Sigmoid colon (tissue), 4 donors: ENCODE measurements around the gene EHMT2.

Experiments used
- CTCF ChIP-seq, 4 experiments: fragments of 450-650 bp in 3 of 4; fragments of 200-600 bp in 1 of 4; IDR thresholded peaks; one replicate each; pipeline ENCODE4 v1.5.1; 2016 to 2019; ENCODE audit warnings: antibody characterized with exemption in 4 of 4, mild to moderate bottlenecking in 3 of 4, moderate library complexity in 2 of 4
- EP300 ChIP-seq, 4 donors: sonication (generic); formaldehyde crosslinking; IDR thresholded peaks; one replicate each; pipeline ENCODE4 v1.6.1; 2017; ENCODE audit warnings: antibody characterized with exemption in 4 of 4
- POLR2A ChIP-seq, 2 donors: fragments of 450-650 bp; IDR thresholded peaks; one replicate each; pipeline ENCODE4 v1.6.1; 2016; ENCODE audit warnings: antibody characterized with exemption in 2 of 2, mild to moderate bottlenecking in 2 of 2, moderate library complexity in 2 of 2
- POLR2AphosphoS5 ChIP-seq, 4 donors: sonication (generic); formaldehyde crosslinking; IDR thresholded peaks; one replicate each; pipeline ENCODE4 v1.6.1; 2017; ENCODE audit warnings: antibody characterized with exemption in 4 of 4

- TF ChIP-seq POLR2A (IDR thresholded peaks at IDR 0.05) (no peak), CTCF (IDR thresholded peaks at IDR 0.05) (no peak), POLR2AphosphoS5 (IDR thresholded peaks at IDR 0.05) (no peak), EP300 (IDR thresholded peaks at IDR 0.05) (no peak)
Observed at GRCh38 chr6:31943742-31944141, 46.2 kb upstream of the EHMT2 start.
